Activated CD4-positive, alpha-beta T cell treated with anti-CD3 and anti-CD28 coated beads for 36 hours (primary cell): Measurements from ENCODE around the gene CDKN2D. TPM values are rescaled to one million over a fixed set of nuclear protein-coding genes. Genes with fewer than 3 reads are reported as not detected.
"Not testable (repeated sequence)": the region's sequence is repeated elsewhere in the genome, so short reads cannot be mapped to it uniquely, and the experiment has no call there.

Experiments used
- ATAC-seq: fragments of 200-7000 bp; cut with Tn5 transposase; one replicate; pipeline ENCODE4 v1.10.0; 2021; ENCODE audit warnings: mild to moderate bottlenecking, moderate library complexity
- CTCF ChIA-PET: fragments of 350-600 bp; sonication (Branson Sonifier 250); formaldehyde crosslinking; loops from one replicate; lab custom pipeline; 2021; ENCODE audit warnings: antibody characterized with exemption; lab: Charles Lee
- POLR2A ChIA-PET: fragments of 350-600 bp; sonication (Branson Sonifier 250); formaldehyde crosslinking; loops from one replicate; lab custom pipeline; 2021; ENCODE audit warnings: antibody characterized with exemption, inconsistent platforms; lab: Charles Lee
- DNase-seq: peaks from one replicate; pipeline ENCODE4 v3.0.0-alpha.2; 2020
- H3K27ac Mint-ChIP-seq: one replicate; pipeline ENCODE4 v1.8.0; 2021; ENCODE audit warnings: mixed read lengths
- H3K27me3 Mint-ChIP-seq: one replicate; pipeline ENCODE4 v1.8.0; 2021; ENCODE audit warnings: mixed read lengths
- H3K36me3 Mint-ChIP-seq: one replicate; pipeline ENCODE4 v1.8.0; 2021; ENCODE audit warnings: low read depth, mixed read lengths
- H3K4me1 Mint-ChIP-seq: one replicate; pipeline ENCODE4 v1.8.0; 2021; ENCODE audit warnings: mixed read lengths
- H3K4me3 Mint-ChIP-seq: one replicate; pipeline ENCODE4 v1.8.0; 2021; ENCODE audit warnings: mild to moderate bottlenecking, moderate library complexity, mixed read lengths
- H3K9me3 Mint-ChIP-seq: one replicate; pipeline ENCODE4 v1.8.0; 2021; ENCODE audit warnings: low read depth, mixed read lengths
- intact Hi-C, 2 experiments: fragments of 100-400 bp; cut with DNase I in 1 of 2; cut with micrococcal nuclease in 1 of 2; formaldehyde crosslinking; loops; one replicate each; pipeline versions ENCODE4 v1.14.2 to v1.15.1; 2022 to 2024; cut with DNase I, micrococcal nuclease
- total RNA-seq, 2 experiments: library from RNA; stranded (reverse); gene quantifications; one replicate each; pipeline ENCODE4 v1.2.3, GENCODE V29; 2021

Gene CDKN2D
- total RNA-seq, 2 experiments from 2014 or later, result 39.2 to 50.3 TPM

DNA sequence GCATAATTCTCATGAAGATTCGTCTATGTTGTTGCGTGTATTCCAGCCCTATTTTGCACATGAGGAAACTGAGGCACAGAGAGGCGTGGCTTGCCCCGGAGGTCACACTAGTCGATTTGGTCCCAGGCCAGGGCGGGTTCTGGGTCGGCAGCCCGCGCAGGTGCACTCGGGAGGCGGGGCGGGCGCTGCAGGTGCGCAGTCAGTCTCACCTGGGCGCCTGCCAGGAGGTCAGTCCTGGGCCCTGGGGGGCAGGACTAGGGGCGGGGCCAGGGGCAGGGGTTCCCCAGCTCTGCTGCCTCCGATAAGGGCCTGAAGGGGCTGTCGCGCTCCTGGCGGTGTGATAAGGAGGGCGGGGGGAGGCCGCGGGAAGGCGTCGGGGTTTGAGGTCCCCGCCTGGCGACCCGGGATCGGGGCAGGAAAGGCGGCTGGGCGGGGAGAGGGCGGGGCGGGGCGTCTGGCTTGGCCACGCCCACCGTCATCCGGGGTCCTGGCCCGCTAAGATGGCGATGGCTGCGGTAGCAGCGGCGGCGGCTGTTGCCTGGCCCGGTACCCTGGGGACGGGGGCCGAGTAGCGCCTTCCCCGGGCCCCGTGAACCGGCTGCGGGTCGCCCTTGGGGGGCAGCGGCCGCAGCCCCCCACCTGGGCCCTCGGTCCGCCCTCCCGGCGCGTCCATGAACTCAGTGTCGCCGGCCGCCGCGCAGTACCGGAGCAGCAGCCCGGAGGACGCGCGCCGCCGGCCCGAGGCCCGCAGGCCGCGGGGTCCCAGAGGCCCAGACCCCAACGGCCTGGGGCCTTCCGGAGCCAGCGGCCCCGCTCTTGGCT is 25.1 kb downstream of the CDKN2D start, which contains the start of gene ATG4D:
Gene ATG4D, plus strand, starts transcription at position 485 of the 822 bp plus-strand sequence. Its CDS starts 187 bp downstream, at position 672.
- intact Hi-C loops, result loop anchor here (1.0 to 2.0 kb wide), 9 partner anchors 23 to 210 kb away; partner anchors contain the start of genes KRI1 (in 2 of the 2), CDC37 (in 1 of the 2), ILF3 (in 1 of the 2) and RAVER1 (in 1 of the 2)
- peak; percentile 85 for ATAC-seq
- Mint-ChIP-seq H3K4me1 (peaks cover 14% of the 10 kb centered on the region), H3K9me3 (no peaks in the 10 kb centered on the region), H3K4me3 (peak within 1 kb of the TSS; percentile 85), H3K27ac (peak within 1 kb of the TSS; percentile 84), H3K36me3 (peaks cover 2% of the 10 kb centered on the region), H3K27me3 (peaks cover 8% of the 10 kb centered on the region)
- ChIA-PET CTCF (interaction anchor here (1.1 to 2.2 kb wide), 4 partner anchors 8 to 100 kb away, joined by 3 to 6 read pairs (median 4); no protein-coding TSS in a partner anchor), POLR2A (no interaction called here)
- DNase-seq, result peak; percentile 89

GRCh38 chr19:10543059-10543419 is 25.7 kb downstream of the CDKN2D start:
- Mint-ChIP-seq H3K36me3 (peaks cover 2% of the 10 kb centered on the region), H3K27ac (peak overlapping the region; percentile 47), H3K9me3 (no peaks in the 10 kb centered on the region), H3K4me3 (peak overlapping the region; percentile 72), H3K27me3 (peaks cover 11% of the 10 kb centered on the region), H3K4me1 (peaks cover 14% of the 10 kb centered on the region)
- ATAC-seq (no peak), DNase-seq (no peak)
- ChIA-PET POLR2A (interaction anchor here (0.6 kb wide), 1 partner anchor 113 kb away, joined by 4 read pairs; no protein-coding TSS in a partner anchor), CTCF (interaction anchor here (1.1 to 2.2 kb wide), 4 partner anchors 9 to 101 kb away, joined by 3 to 6 read pairs (median 5); no protein-coding TSS in a partner anchor)
- intact Hi-C loops, result loop anchor here (1.0 to 2.0 kb wide), 9 partner anchors 23 to 210 kb away; partner anchors contain the start of genes KRI1 (in 2 of the 2), CDC37 (in 1 of the 2), ILF3 (in 1 of the 2) and RAVER1 (in 1 of the 2)

- intact Hi-C loops, ATAC-seq, H3K27ac Mint-ChIP-seq, H3K4me1 Mint-ChIP-seq, POLR2A ChIA-PET, H3K4me3 Mint-ChIP-seq, DNase-seq, H3K9me3 Mint-ChIP-seq, H3K36me3 Mint-ChIP-seq: not testable (repeated sequence)
- H3K27me3 Mint-ChIP-seq, result peaks cover 11% of the 10 kb centered on the region
- CTCF ChIA-PET, result interaction anchor here (0.8 to 1.1 kb wide), 2 partner anchors 15 to 42 kb away, joined by 3 to 5 read pairs; no protein-coding TSS in a partner anchor
Measured at GRCh38 chr19:10539016-10539415, 29.8 kb downstream of the CDKN2D start.

- H3K4me1 Mint-ChIP-seq, result peaks cover 3% of the 10 kb centered on the region
- H3K36me3 Mint-ChIP-seq, result no peaks in the 10 kb centered on the region
- intact Hi-C loops, result no loop called here
- ChIA-PET CTCF (interaction anchor here (0.7 to 1.1 kb wide), 3 partner anchors 9 to 110 kb away, joined by 3 to 5 read pairs (median 4); no protein-coding TSS in a partner anchor), POLR2A (no interaction called here)
- H3K27me3 Mint-ChIP-seq, result peaks cover 11% of the 10 kb centered on the region
- H3K4me3 Mint-ChIP-seq, result no peak overlapping the region
- H3K9me3 Mint-ChIP-seq, result no peaks in the 10 kb centered on the region
- DNase-seq, result no peak
- ATAC-seq, result no peak
- no peak overlapping the region for H3K27ac Mint-ChIP-seq
Measured at GRCh38 chr19:10538204-10538983, 30.4 kb downstream of the CDKN2D start.

DNA sequence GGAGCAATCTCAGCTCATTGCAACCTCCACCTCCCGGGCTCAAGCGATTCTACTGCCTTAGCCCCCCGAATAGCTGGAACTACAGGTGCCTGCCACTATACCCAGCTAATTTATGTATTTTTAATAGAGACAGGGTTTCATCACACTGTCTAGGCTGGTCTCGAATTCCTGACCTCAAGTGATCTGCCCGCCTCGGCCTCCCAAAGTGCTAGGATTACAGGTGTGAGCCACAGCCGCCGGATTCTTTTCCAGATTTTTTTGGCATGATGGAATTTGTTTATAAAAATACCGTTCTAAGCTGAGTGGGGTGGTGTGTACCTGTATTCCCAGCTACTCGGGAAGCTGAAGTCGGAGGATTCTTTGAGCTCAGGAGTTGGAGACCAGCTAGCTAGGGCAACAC is 31.1 kb downstream of the CDKN2D start:
- intact Hi-C loops, result no loop called here
- POLR2A ChIA-PET, result interaction anchor here (0.6 kb wide), 1 partner anchor 95 kb away, joined by 8 read pairs; no protein-coding TSS in a partner anchor
- no peak overlapping the region for H3K27ac Mint-ChIP-seq

GRCh38 chr19:10535613-10536012 is 33.2 kb downstream of the CDKN2D start:
- intact Hi-C loops, result no loop called here
- Mint-ChIP-seq H3K27me3 (peaks cover 11% of the 10 kb centered on the region), H3K9me3 (peaks cover 3% of the 10 kb centered on the region), H3K36me3 (no peaks in the 10 kb centered on the region), H3K4me3 (no peak overlapping the region), H3K4me1 (no peaks in the 10 kb centered on the region), H3K27ac (no peak overlapping the region)
- ChIA-PET CTCF (interaction anchor here (0.7 to 1.4 kb wide), 6 partner anchors 10 to 147 kb away, joined by 3 to 5 read pairs (median 3); no protein-coding TSS in a partner anchor), POLR2A (interaction anchor here (0.7 to 1.1 kb wide), 2 partner anchors 20 to 128 kb away, joined by 3 to 5 read pairs; no protein-coding TSS in a partner anchor)
- no peak for DNase-seq
- no peak for ATAC-seq

More for the DNA sequence above, 31.1 kb downstream of the CDKN2D start:
- H3K9me3 Mint-ChIP-seq, result no peaks in the 10 kb centered on the region
- H3K4me3 Mint-ChIP-seq, result no peak overlapping the region
- H3K4me1 Mint-ChIP-seq, result no peaks in the 10 kb centered on the region
- H3K27me3 Mint-ChIP-seq, result peaks cover 11% of the 10 kb centered on the region
- ATAC-seq, result no peak
- CTCF ChIA-PET, result interaction anchor here (0.6 to 0.8 kb wide), 3 partner anchors 8 to 720 kb away, joined by 3 to 4 read pairs (median 3); no protein-coding TSS in a partner anchor
- no peak for DNase-seq
- no peaks in the 10 kb centered on the region for H3K36me3 Mint-ChIP-seq

- ATAC-seq, result no peak
- ChIA-PET POLR2A (interaction anchor here (0.7 kb wide), 1 partner anchor 23 kb away, joined by 5 read pairs; no protein-coding TSS in a partner anchor), CTCF (interaction anchor here (0.7 to 1.5 kb wide), 5 partner anchors 23 to 168 kb away, joined by 3 to 4 read pairs (median 3); partner anchors contain the start of gene QTRT1)
- H3K27me3 Mint-ChIP-seq, result peaks cover 5% of the 10 kb centered on the region
- H3K27ac Mint-ChIP-seq, result no peak overlapping the region
- peaks cover 3% of the 10 kb centered on the region for H3K9me3 Mint-ChIP-seq
- no peaks in the 10 kb centered on the region for H3K4me1 Mint-ChIP-seq
- no peak overlapping the region for H3K4me3 Mint-ChIP-seq
- no peaks in the 10 kb centered on the region for H3K36me3 Mint-ChIP-seq
- intact Hi-C loops, result no loop called here
- no peak for DNase-seq
Measured at GRCh38 chr19:10533646-10534386, 35.0 kb downstream of the CDKN2D start.

GRCh38 chr19:10532457-10532856 is 36.3 kb downstream of the CDKN2D start:
- H3K36me3 Mint-ChIP-seq, result no peaks in the 10 kb centered on the region
- no peaks in the 10 kb centered on the region for H3K27me3 Mint-ChIP-seq
- POLR2A ChIA-PET, result no interaction called here
- CTCF ChIA-PET, result no interaction called here
- peaks cover 3% of the 10 kb centered on the region for H3K9me3 Mint-ChIP-seq
- H3K27ac Mint-ChIP-seq, result no peak overlapping the region
- no peak for ATAC-seq
- no peaks in the 10 kb centered on the region for H3K4me1 Mint-ChIP-seq
- intact Hi-C loops, result no loop called here
- no peak overlapping the region for H3K4me3 Mint-ChIP-seq
- DNase-seq, result no peak

DNA sequence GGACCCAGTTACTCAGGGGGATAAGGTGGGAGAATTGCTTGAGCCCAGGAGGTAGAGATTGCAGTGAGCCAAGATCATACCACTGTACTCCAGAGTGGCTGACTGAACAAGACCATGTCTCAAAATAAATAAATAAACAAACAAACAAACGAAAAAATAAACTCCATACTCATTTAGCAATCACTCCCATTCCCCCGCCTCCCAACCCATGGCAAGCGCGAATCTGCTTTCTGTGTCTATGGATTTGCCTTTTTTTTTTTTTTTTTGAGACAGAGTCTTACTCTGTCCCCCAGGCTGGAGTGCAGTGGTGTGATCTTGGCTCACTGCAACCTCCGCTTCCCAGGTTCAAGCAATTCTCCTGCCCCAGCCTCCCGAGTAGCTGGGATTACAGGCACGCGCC is 41.9 kb downstream of the CDKN2D start:
- DNase-seq, CTCF ChIA-PET, H3K4me3 Mint-ChIP-seq, H3K27ac Mint-ChIP-seq, POLR2A ChIA-PET, H3K9me3 Mint-ChIP-seq, H3K27me3 Mint-ChIP-seq, intact Hi-C loops, H3K36me3 Mint-ChIP-seq, H3K4me1 Mint-ChIP-seq, ATAC-seq: not testable (repeated sequence)

DNA sequence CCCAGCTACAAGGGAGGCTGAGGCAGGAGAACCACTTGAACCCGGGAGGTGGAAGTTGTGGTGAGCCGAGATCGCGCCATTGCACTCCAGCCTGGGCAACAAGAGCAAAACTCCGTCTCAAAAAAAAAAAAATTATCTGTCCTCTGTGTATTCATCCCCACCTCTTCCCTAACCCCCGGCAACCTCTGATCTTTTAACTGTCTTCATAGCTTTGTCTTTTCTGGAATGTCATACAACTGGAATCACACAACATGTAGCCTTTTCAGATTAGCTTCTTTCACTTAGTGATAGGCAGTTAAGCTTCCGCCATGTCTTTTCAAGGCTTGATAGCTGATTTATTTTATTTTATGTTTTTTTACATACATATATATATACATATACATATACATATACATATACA is 43.1 kb downstream of the CDKN2D start:
- CTCF ChIA-PET, result interaction anchor here (0.7 to 1.3 kb wide), 3 partner anchors 10 to 944 kb away, joined by 3 read pairs; no protein-coding TSS in a partner anchor
- no peaks in the 10 kb centered on the region for H3K4me1 Mint-ChIP-seq
- ATAC-seq, result no peak

More for the DNA sequence above, 43.1 kb downstream of the CDKN2D start:
- Mint-ChIP-seq H3K27me3 (no peaks in the 10 kb centered on the region), H3K9me3 (no peaks in the 10 kb centered on the region), H3K27ac (no peak overlapping the region), H3K4me3 (no peak overlapping the region), H3K36me3 (no peaks in the 10 kb centered on the region)
- DNase-seq, result no peak
- intact Hi-C loops, result no loop called here
- POLR2A ChIA-PET, result no interaction called here
